GM12878 (cell line): ENCODE data around the gene DDX39A. TPM values are rescaled to one million over a fixed set of nuclear protein-coding genes. Genes with fewer than 3 reads are reported as not detected.
A peak's percentile ranks its signal among the peaks of the same experiment; 100 is the strongest.

Experiments used
- ATF2 ChIP-seq: IDR thresholded peaks from 2 replicates; pipeline ENCODE4 v1.6.1; 2012; ENCODE audit warnings: low read length, inconsistent platforms
- ATF7 ChIP-seq: fragments of 450-650 bp; IDR thresholded peaks from 2 replicates; pipeline ENCODE4 v1.6.1; 2016; ENCODE audit warnings: low read depth, mild to moderate bottlenecking
- BACH1 ChIP-seq: fragments of 450-650 bp; IDR thresholded peaks from 2 replicates; pipeline ENCODE4 v1.6.1; 2017; ENCODE audit warnings: mild to moderate bottlenecking, borderline replicate concordance
- E2F4 ChIP-seq: IDR thresholded peaks from 2 replicates; pipeline ENCODE4 v1.6.1; 2012; ENCODE audit warnings: low read depth, low read length, improper control_type of control experiment
- HDAC2 ChIP-seq: fragments of 200-600 bp; sonication (generic); IDR thresholded peaks from 2 replicates; pipeline ENCODE4 v1.6.1; 2017
- KLF5 ChIP-seq: fragments of 450-650 bp; IDR thresholded peaks from 2 replicates; pipeline ENCODE4 v1.6.1; 2014; ENCODE audit warnings: mild to moderate bottlenecking; ENCODE audit not compliant: partially characterized antibody
- MAX ChIP-seq: IDR thresholded peaks from 2 replicates; pipeline ENCODE4 v1.6.1; 2012; ENCODE audit warnings: low read depth, low read length, improper control_type of control experiment
- MEF2A ChIP-seq: IDR thresholded peaks from 2 replicates; pipeline ENCODE4 v1.6.1; 2011; ENCODE audit warnings: low read depth, mild to moderate bottlenecking, low read length, moderate library complexity; ENCODE audit not compliant: insufficient read depth
- POU2F2 ChIP-seq: IDR thresholded peaks from 3 replicates; pipeline ENCODE4 v1.6.1; 2011; ENCODE audit warnings: low read depth, mild to moderate bottlenecking, low read length, borderline replicate concordance
- SKIL ChIP-seq: fragments of 450-650 bp; IDR thresholded peaks from 2 replicates; pipeline ENCODE4 v1.6.1; 2017; ENCODE audit warnings: mild to moderate bottlenecking, low read depth, inconsistent platforms; ENCODE audit not compliant: poor library complexity, severe bottlenecking
- SP1 ChIP-seq: IDR thresholded peaks from one replicate; pipeline ENCODE4 v1.6.1; 2011; ENCODE audit warnings: low read depth, low read length
- SUPT20H ChIP-seq: IDR thresholded peaks from 2 replicates; pipeline ENCODE4 v1.6.1; 2011; ENCODE audit warnings: low read depth, mild to moderate bottlenecking, low read length, moderate library complexity, borderline replicate concordance; ENCODE audit not compliant: control insufficient read depth
- SUZ12 ChIP-seq: fragments of 200-600 bp; sonication (generic); IDR thresholded peaks from one replicate; pipeline ENCODE4 v1.6.1; 2018; ENCODE audit warnings: antibody characterized with exemption, mild to moderate bottlenecking; ENCODE audit not compliant: unreplicated experiment
- ZBTB4 ChIP-seq: fragments of 450-650 bp; formaldehyde crosslinking; IDR thresholded peaks from 2 replicates; pipeline ENCODE4 v1.4.0; 2022; ENCODE audit warnings: mild to moderate bottlenecking, moderate library complexity
- ZNF687 ChIP-seq: fragments of 450-650 bp; IDR thresholded peaks from 2 replicates; pipeline ENCODE4 v1.6.1; 2017; ENCODE audit warnings: mild to moderate bottlenecking, moderate library complexity
- polyA plus RNA-seq, 11 experiments: library from polyadenylated mRNA; depleted of rRNA in 4 of 11; unstranded in 6 of 11; stranded (reverse) in 5 of 11; fragments of >200 nt; fragmentation: Nextera tagmentation in 4 of 11; fragmentation: Illumina TruSeq in 1 of 11; extraction: Ambion mirVana in 4 of 11; extraction: Trizol in 1 of 11; gene quantifications; 1 replicate in 1 of 11; 2 replicates in 10 of 11; pipeline versions ENCODE4 v1.2.1 to v1.2.3, GENCODE V29; 2011 to 2016; ENCODE audit warnings: inconsistent platforms in 2 of 11, missing spikeins in 2 of 11, low read depth in 1 of 11
- total RNA-seq, 4 experiments: library from RNA; depleted of rRNA in 3 of 4; stranded (reverse); fragments of >200 nt in 3 of 4; fragmentation: Illumina TruSeq in 1 of 4; extraction: Trizol in 1 of 4; gene quantifications; 2 replicates each; pipeline versions ENCODE4 v1.2.1 to v1.2.3, GENCODE V29; 2013 to 2021

DDX39A gene
- total and polyA plus RNA-seq, 10 of the 15 experiments (the other 5 are each of a cell fraction or from before 2014, with no cell fraction given), result 113 to 378 (median 224) TPM

GRCh38 chr19:14405758-14406644, 13.1 kb downstream of the DDX39A start (continued):
- TF ChIP-seq ZBTB4 (no peak), ATF2 (no peak), SUZ12 (no peak), SKIL (no peak), MEF2A (no peak), POU2F2 (no peak), ZNF687 (peak; percentile 45; the same call in 1 of the 2 replicates), SP1 (peak; percentile 64), ATF7 (no peak), E2F4 (no peak), KLF5 (no peak), HDAC2 (no peak), MAX (no peak), BACH1 (no peak), SUPT20H (no peak)
